Suprapubic skin (tissue), 4 donors: ENCODE data around the gene GTSE1. TPM values are rescaled to one million over a fixed set of nuclear protein-coding genes. Genes with fewer than 3 reads are reported as not detected.

Source experiments
- DNase-seq, 2 donors: peaks; one replicate each; pipeline ENCODE4 v3.0.0-alpha.2; 2019; ENCODE audit warnings: low spot score in 2 of 2
- H3K27ac ChIP-seq: fragments of 200-600 bp; sonication (generic); one replicate; pipeline ENCODE4 v1.5.1; 2019
- H3K27me3 ChIP-seq: fragments of 200-600 bp; sonication (generic); one replicate; pipeline ENCODE4 v1.5.1; 2019
- H3K36me3 ChIP-seq: fragments of 200-600 bp; sonication (generic); one replicate; pipeline ENCODE4 v1.5.1; 2019
- H3K4me1 ChIP-seq: fragments of 200-600 bp; sonication (generic); one replicate; pipeline ENCODE4 v1.5.1; 2019
- H3K4me3 ChIP-seq: fragments of 200-600 bp; sonication (generic); one replicate; pipeline ENCODE4 v1.5.1; 2019; ENCODE audit warnings: mild to moderate bottlenecking
- H3K9me3 ChIP-seq: fragments of 200-600 bp; sonication (generic); one replicate; pipeline ENCODE4 v1.5.1; 2019
- CTCF ChIP-seq, 2 donors: fragments of 200-600 bp in 1 of 2; fragments of 450-650 bp in 1 of 2; sonication (generic) in 1 of 2; IDR thresholded peaks; one replicate each; pipeline ENCODE4 v1.5.1; 2016 to 2019; ENCODE audit warnings: antibody characterized with exemption in 2 of 2, mild to moderate bottlenecking in 1 of 2, moderate library complexity in 1 of 2
- EP300 ChIP-seq: sonication (generic); formaldehyde crosslinking; IDR thresholded peaks from one replicate; pipeline ENCODE4 v1.6.1; 2017; ENCODE audit warnings: antibody characterized with exemption
- POLR2A ChIP-seq, 2 donors: fragments of 450-650 bp; IDR thresholded peaks; one replicate each; pipeline ENCODE4 v1.6.1; 2017; ENCODE audit warnings: antibody characterized with exemption in 2 of 2, mild to moderate bottlenecking in 2 of 2, moderate library complexity in 2 of 2
- POLR2AphosphoS5 ChIP-seq, 3 donors: sonication (generic); formaldehyde crosslinking; IDR thresholded peaks; one replicate each; pipeline ENCODE4 v1.6.1; 2017; ENCODE audit warnings: antibody characterized with exemption in 3 of 3
- WGBS: methylation state at CpG from one replicate; pipeline ENCODE4 v1.1.5; 2018; 5-methylcytosine and 5-hydroxymethylcytosine counted together
- total RNA-seq, 4 donors: library from RNA; depleted of rRNA; stranded (reverse); fragments of >200 nt; gene quantifications; one replicate each; pipeline ENCODE4 v1.1.0, GENCODE V29; 2016

The GTSE1 gene
- total RNA-seq, 4 donors from 2014 or later, result 0.76 to 2.2 (median 1.8) TPM

- Histone ChIP-seq H3K4me1 (peaks cover 24% of the 10 kb centered on the region), H3K9me3 (no peaks in the 10 kb centered on the region), H3K36me3 (no peaks in the 10 kb centered on the region), H3K27ac (no peak overlapping the region), H3K4me3 (no peak overlapping the region), H3K27me3 (no peaks in the 10 kb centered on the region)
- WGBS, result 89% methylated on average over 13 of the region's 13 CpGs
- TF ChIP-seq POLR2AphosphoS5 (IDR thresholded peaks at IDR 0.05) (no peak), POLR2A (IDR thresholded peaks at IDR 0.05) (no peak), EP300 (no peak), CTCF (IDR thresholded peaks at IDR 0.05) (no peak)
- DNase-seq, result no peak
Measured at GRCh38 chr22:46299101-46299500, 2.4 kb downstream of the GTSE1 start.

- 98% methylated on average over 7 of the region's 7 CpGs for WGBS
- no peak for DNase-seq
- TF ChIP-seq EP300 (no peak), POLR2A (IDR thresholded peaks at IDR 0.05) (no peak), CTCF (IDR thresholded peaks at IDR 0.05) (no peak), POLR2AphosphoS5 (IDR thresholded peaks at IDR 0.05) (no peak)
Measured at GRCh38 chr22:46300491-46300890, 3.8 kb downstream of the GTSE1 start.

GRCh38 chr22:46303347-46303965, 6.8 kb downstream of the GTSE1 start:
- Histone ChIP-seq H3K27me3 (no peaks in the 10 kb centered on the region), H3K4me1 (no peaks in the 10 kb centered on the region), H3K9me3 (no peaks in the 10 kb centered on the region), H3K4me3 (no peak overlapping the region), H3K36me3 (no peaks in the 10 kb centered on the region), H3K27ac (no peak overlapping the region)
- TF ChIP-seq EP300 (no peak), POLR2AphosphoS5 (IDR thresholded peaks at IDR 0.05) (no peak), CTCF (IDR thresholded peaks at IDR 0.05) (no peak), POLR2A (IDR thresholded peaks at IDR 0.05) (no peak)
- DNase-seq, result no peak
- WGBS, result 86% methylated on average over 7 of the region's 7 CpGs

More at GRCh38 chr22:46300491-46300890, 3.8 kb downstream of the GTSE1 start:
- Histone ChIP-seq H3K4me1 (peaks cover 22% of the 10 kb centered on the region), H3K4me3 (no peak overlapping the region), H3K27ac (no peak overlapping the region), H3K36me3 (no peaks in the 10 kb centered on the region), H3K27me3 (no peaks in the 10 kb centered on the region), H3K9me3 (no peaks in the 10 kb centered on the region)

- TF ChIP-seq POLR2A (IDR thresholded peaks at IDR 0.05) (no peak), EP300 (no peak), POLR2AphosphoS5 (IDR thresholded peaks at IDR 0.05) (no peak), CTCF (IDR thresholded peaks at IDR 0.05) (no peak)
- DNase-seq, result no peak
- Histone ChIP-seq H3K36me3 (no peaks in the 10 kb centered on the region), H3K27me3 (no peaks in the 10 kb centered on the region), H3K4me1 (no peaks in the 10 kb centered on the region), H3K9me3 (no peaks in the 10 kb centered on the region), H3K4me3 (no peak overlapping the region), H3K27ac (no peak overlapping the region)
- 87% methylated on average over 23 of the region's 23 CpGs for WGBS
Measured at GRCh38 chr22:46308283-46308988, 11.8 kb downstream of the GTSE1 start.

GRCh38 chr22:46309526-46310085, 12.9 kb downstream of the GTSE1 start:
- 92% methylated on average over 12 of the region's 15 CpGs for WGBS
- no peak for TF ChIP-seq POLR2AphosphoS5 (IDR thresholded peaks at IDR 0.05)
- no peak for TF ChIP-seq POLR2A (IDR thresholded peaks at IDR 0.05)
- no peak for TF ChIP-seq EP300
- TF ChIP-seq CTCF (IDR thresholded peaks at IDR 0.05), result no peak
- DNase-seq, result no peak

More at GRCh38 chr22:46309526-46310085, 12.9 kb downstream of the GTSE1 start:
- Histone ChIP-seq H3K27ac (no peak overlapping the region), H3K9me3 (no peaks in the 10 kb centered on the region), H3K27me3 (no peaks in the 10 kb centered on the region), H3K36me3 (no peaks in the 10 kb centered on the region), H3K4me3 (no peak overlapping the region), H3K4me1 (no peaks in the 10 kb centered on the region)
